GM12891 (cell line): Measurements from ENCODE around the gene TRERF1.

Experiments
- POLR2A ChIP-seq: IDR thresholded peaks from 2 replicates; pipeline ENCODE4 v1.6.1; 2011; ENCODE audit warnings: low read depth, low read length, control low read depth
- POLR2AphosphoS5 ChIP-seq: IDR thresholded peaks from 2 replicates; pipeline ENCODE4 v1.6.1; 2011; ENCODE audit warnings: low read depth, low read length, control low read depth

DNA sequence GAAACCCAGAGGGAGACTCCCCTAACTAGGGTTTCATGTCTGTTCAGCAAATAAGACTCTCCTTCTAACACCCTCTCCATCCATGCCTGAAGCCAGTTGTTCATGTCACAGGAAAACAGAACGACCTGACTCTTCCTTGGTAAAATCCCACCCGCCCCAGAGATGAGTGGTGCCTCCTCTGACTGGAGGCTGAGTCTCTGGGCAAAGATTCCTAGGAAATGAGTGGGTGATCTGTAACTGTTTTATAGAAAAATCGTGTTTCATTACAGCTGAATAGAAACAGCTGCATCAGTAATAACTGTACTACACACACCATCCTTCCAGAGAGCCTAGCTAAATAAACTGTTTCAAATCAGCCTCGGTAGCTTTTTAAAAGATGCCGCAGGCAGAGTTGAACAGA, 196.7 kb downstream of the TRERF1 start:
- no peak for TF ChIP-seq POLR2AphosphoS5
- no peak for TF ChIP-seq POLR2A
